Stimulated activated CD4-positive, alpha-beta T cell treated with anti-CD3 and anti-CD28 coated beads, Interleukin-2, amount 100 ng/mL, for 4 hours (primary cell): ENCODE data around the gene PRKCZ.
"Not testable (repeated sequence)": the region's sequence is repeated elsewhere in the genome, so short reads cannot be mapped to it uniquely, and the experiment has no call there.

Source experiments
- DNase-seq: peaks from one replicate; pipeline ENCODE4 v3.0.0-alpha.2; 2020; ENCODE audit warnings: low read depth

Gene PRKCZ

DNA sequence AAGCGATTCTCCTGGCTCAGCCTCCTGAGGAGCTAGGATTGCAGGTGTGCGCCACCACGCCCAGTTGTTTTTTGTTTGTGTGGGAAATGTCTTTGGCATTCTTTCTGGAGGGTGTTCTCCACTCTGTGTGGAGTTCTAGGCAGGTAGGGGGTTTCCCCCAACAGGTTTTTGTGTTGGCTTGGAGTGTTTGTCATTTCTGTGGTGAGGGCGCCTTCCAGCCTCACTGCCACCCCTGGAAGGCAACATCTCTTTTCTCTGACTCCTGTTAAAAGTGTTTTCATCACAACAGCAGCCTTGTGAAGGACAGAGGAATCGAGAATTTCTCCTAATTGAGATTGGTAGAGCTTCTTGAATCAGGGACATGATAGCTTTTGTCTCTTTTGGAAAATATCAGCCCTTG, 69.7 kb downstream of the PRKCZ start:
- no peak for DNase-seq

DNA sequence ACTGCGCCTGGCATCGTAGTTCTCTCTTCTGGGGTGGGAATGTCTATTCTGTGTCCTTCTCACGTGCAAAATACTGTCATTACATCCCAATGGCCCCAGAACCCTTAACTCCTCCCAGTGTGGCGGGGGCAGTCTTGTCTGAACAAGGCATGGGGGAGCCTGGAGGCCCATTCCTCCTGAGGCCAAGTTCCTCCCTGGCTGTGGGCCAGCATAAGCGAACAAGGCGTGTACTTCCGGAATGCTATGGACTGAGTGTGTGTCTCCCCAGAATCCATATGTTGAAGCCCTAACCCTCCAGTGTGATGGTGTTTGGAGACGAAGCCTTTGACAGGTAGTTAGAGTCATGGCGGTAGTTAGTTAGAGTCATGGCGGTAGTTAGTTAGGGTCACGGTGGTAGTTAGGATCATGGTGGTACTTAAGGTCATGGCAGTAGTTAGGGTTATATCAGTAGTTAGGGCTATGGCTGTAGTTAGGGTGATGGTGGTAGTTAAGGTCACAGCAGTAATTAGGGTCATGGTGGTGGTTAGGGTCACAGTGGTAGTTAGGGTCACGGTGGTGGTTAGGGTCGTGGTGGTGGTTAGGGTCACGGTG, 71.0 kb downstream of the PRKCZ start:
- DNase-seq = no peak

DNA sequence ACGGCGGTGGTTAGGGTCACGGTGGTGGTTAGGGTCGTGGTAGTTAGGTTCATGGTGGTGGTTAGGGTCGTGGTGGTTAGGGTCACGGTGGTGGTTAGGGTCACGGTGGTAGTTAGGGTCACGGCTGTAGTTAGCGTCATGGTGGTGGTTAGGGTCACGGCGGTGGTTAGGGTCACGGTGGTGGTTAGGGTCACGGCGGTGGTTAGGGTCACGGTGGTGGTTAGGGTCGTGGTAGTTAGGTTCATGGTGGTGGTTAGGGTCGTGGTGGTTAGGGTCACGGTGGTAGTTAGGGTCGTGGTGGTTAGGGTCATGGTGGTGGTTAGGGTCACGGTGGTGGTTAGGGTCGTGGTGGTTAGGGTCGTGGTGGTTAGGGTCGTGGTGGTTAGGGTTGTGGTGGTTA, 71.6 kb downstream of the PRKCZ start:
- not testable (repeated sequence) for DNase-seq

DNA sequence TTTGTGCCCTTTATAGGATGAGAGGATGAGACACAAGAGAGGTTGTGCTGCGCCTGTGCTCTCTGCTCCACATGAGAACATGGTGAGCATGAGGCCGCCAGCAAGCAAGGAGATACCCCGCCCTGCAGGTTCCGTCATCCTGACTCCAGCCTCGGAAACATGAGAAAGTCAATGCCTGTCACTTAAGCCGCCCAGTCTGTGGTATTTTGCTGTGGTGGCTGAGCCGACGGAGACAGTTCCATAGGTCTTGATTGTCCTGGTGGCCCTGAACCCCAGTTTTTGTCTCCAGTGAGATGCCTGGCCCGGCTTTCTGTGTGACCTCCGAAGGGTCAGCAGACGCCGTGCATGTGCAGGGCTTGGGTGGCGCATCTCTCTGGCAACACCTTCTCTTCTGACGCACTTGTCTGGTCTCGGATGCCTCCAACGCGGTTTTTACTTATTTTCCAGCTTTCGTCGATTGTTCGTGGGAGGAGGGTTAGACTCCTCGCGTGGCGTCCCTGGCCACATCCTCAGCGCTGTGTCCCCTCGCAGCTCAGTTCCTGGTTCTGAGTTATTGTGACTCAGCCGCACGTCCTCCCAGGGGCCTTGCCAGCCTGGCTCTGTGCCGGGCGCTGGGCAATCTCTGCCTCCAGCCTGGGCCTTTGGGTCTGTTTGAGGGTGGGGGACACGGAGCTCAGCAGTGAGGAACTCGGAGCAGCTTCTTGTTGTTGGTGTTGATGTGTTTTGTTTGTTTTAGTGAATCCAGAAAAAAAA, 74.4 kb downstream of the PRKCZ start:
- DNase-seq = no peak

DNA sequence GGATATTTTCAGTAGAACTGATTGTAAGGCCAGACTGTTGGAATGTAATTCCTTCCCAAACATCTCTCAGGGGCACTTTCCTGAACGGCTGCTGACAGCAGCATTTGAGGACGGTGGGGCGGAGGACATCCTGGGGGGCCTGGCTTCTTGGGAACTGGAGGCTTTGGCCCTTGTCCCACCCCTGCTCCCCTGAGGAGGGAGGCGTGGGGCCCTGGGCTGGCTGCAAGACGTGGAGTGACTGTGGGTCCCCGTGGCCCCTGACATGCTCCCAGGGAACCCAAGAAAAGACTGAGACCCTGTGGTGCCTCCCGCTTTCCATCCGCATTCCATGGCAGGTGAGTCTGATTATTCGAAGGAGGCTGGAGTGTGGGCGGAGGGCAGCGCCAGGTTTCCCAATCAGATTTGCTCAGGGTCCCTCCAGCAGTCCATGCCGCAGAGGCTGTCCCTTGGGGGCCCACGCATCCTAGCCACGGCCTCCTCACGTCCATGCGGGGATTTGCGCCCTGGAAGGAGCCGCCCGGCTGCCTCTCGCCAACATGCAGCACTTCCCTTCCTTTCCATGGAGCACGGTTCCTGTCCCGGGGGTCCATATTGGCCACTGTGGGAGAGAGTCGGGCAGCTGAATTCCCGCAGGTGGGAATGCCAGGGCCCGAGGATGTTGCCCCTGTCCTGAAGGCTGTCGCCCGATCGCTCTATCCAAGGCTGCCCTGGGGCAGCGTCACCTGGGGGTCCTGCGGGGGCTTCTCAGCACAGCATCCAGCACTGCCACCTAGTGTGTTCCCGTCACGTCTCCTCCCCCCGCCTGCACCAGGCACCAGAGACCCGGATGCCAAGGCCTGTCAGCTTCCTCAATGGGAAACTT, 75.4 kb downstream of the PRKCZ start:
- DNase-seq = no peak

DNA sequence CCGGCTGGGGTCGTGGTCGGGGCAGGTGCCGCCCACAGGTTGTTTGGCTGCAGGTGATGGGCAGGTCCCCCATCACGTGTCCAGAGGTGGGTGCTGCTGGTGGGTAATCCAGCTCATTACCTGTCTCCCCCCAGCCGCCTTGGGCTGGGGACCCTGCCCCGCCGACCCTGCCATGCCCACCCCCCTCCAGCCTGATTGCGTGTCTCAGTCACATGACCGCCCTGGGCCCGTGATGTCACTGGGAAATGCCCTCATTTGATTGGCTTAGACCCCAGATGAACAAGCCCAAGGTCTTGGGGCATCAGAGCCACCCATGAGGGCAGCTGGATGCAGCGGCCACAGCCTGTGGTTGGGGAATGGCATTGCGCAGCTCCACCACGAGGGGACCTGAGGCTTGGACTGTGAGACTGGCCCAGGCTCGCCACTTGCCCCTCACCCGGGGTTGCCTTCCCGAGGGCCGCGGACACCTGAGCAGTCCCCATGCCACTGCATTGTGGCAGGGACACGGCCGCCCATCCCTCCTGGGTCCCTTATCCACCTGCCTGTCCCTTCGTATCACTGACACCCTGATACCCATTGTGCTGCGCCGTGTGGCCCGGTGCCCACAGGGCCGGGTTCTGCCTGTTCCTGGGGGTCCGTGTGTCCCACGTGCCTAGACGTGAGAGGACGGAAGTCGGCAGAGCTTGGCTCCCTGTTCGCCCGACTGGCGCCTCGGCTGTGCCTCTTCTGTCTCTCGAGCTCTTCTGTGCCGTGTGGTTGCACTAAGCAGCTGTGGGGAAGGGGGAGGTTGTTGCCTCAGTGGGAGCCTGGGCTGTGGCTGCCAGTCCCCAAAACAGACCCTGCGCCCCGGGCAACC, 76.3 kb downstream of the PRKCZ start:
- DNase-seq = no peak

DNA sequence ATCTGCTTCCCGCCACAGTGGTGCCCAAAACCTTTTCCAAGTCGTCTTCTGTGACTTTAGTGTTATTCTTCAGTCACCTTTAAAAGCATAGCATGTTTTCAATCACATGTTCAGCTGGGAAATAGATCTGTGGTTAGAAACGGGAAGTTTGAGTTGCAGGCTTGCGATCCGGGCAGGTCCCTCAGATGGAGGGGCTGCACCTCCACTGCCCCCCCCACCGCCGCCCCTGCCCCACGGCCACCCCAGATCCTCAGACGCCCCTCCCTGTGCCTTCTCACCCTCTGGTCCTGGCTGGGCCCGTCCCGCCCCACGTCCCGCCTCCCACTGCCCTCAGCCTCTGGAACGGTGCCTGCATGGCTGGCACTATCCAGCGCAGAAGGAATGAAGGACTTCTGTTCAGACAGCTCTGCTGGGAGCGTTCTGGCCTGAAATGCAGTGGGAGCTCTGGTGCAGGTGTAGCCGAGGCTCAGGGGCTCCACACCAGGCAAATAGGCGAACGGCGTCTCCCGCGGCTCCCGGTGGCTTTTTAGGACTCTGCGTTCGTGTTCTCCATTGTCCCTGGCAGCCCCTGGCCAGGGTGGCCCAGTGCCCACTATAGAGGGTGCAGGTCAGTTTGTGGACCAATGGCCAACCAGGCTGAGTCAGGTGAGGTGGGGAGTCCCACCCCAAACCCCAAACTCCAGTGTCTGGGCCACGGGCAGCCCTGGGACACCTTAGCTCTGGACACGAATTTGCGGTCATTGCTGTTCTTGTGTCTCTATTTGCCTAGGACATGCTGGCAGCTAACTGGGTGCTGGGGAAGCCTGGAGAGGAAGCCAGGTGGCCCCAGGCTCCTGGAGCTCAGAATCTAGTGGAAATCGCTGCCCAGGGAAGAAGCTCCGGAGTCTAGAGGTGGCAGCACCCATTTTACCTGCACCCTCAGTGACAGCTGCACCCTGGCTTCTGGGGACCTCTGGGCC, 77.3 kb downstream of the PRKCZ start:
- no peak for DNase-seq

- no peak for DNase-seq
Observed at GRCh38 chr1:2128189-2128901, 78.1 kb downstream of the PRKCZ start.

DNA sequence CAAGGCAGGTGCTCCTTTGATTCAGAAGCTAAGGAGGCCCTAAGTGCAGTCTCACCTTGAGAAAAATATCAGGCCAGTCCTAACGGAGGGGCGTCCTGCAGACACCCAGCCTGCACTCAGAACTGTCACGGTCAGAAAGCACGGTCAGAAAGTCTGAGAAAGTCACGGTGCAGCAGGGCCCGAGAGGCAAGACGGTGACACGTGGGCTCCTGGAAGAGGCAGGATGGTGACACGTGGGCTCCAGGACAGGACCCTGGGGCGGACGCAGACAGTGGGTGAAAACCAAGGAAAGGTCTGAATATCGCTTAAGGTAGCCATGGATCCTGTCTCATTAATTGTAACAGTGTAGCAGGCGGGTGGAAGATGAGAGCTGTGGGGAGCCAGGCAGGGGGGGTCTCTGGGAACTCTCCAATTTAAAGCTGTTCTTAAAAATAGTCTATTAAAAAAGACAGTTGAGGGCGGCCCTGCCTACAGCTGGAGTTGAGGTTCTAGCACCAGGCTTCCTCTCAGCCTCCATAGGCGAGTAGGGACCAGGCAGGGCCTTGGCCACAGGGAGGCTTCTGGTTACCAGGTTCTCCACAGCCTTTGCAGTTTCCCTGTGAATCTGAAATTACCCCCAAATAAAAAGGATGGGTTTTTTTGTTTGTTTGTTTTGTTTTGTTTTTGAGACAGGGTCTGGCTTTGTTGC, 79.2 kb downstream of the PRKCZ start:
- DNase-seq = no peak

GRCh38 chr1:2130156-2130555, 79.9 kb downstream of the PRKCZ start:
- DNase-seq = no peak

GRCh38 chr1:2130871-2131289, 80.7 kb downstream of the PRKCZ start:
- DNase-seq = no peak

GRCh38 chr1:2132222-2133038, 82.2 kb downstream of the PRKCZ start:
- no peak for DNase-seq

GRCh38 chr1:2133039-2133878, 83.0 kb downstream of the PRKCZ start:
- DNase-seq = peak; percentile 91

GRCh38 chr1:2133879-2134215, 83.6 kb downstream of the PRKCZ start:
- DNase-seq = no peak

GRCh38 chr1:2134266-2134620, 84.0 kb downstream of the PRKCZ start:
- DNase-seq = no peak

GRCh38 chr1:2134621-2135307, 84.6 kb downstream of the PRKCZ start:
- no peak for DNase-seq

- DNase-seq = no peak
Observed at GRCh38 chr1:2135441-2135841, 85.2 kb downstream of the PRKCZ start.
